Upper lobe of left lung (tissue), 6 donors: ENCODE measurements around the gene NFASC. TPM values are rescaled to one million over a fixed set of nuclear protein-coding genes. Genes with fewer than 3 reads are reported as not detected.

Experiments used
- ATAC-seq, 2 donors: fragments of 200-7000 bp; cut with Tn5 transposase; one replicate each; pipeline ENCODE4 v1.9.1; 2022; ENCODE audit warnings: mild to moderate bottlenecking in 2 of 2, moderate library complexity in 2 of 2; ENCODE audit not compliant: low FRiP score in 2 of 2
- DNase-seq, 2 donors: peaks; one replicate each; pipeline ENCODE4 v3.0.0-alpha.2; 2019 to 2020
- H3K27ac ChIP-seq, 4 donors: fragments of 200-600 bp; sonication (generic); one replicate each; pipeline ENCODE4 v1.5.1; 2016 to 2019
- H3K27me3 ChIP-seq, 4 donors: fragments of 200-600 bp; sonication (generic); one replicate each; pipeline ENCODE4 v1.5.1; 2017 to 2019
- H3K36me3 ChIP-seq, 4 donors: fragments of 200-600 bp; sonication (generic); one replicate each; pipeline ENCODE4 v1.5.1; 2016 to 2019
- H3K4me1 ChIP-seq, 4 donors: fragments of 200-600 bp; sonication (generic); one replicate each; pipeline ENCODE4 v1.5.1; 2018 to 2019
- H3K4me3 ChIP-seq, 4 donors: fragments of 200-600 bp; sonication (generic); one replicate each; pipeline ENCODE4 v1.5.1; 2017 to 2019; ENCODE audit warnings: mild to moderate bottlenecking in 2 of 4, moderate library complexity in 1 of 4
- H3K9me3 ChIP-seq, 4 donors: fragments of 200-600 bp; sonication (generic); one replicate each; pipeline ENCODE4 v1.5.1; 2018 to 2019
- EP300 ChIP-seq, 4 donors: sonication (generic); formaldehyde crosslinking; IDR thresholded peaks; one replicate each; pipeline ENCODE4 v1.5.1; 2017; ENCODE audit warnings: antibody characterized with exemption in 4 of 4, control low read depth in 2 of 4
- POLR2A ChIP-seq, 4 donors: fragments of 450-650 bp; IDR thresholded peaks; one replicate each; pipeline ENCODE4 v1.5.1; 2016 to 2017; ENCODE audit warnings: antibody characterized with exemption in 4 of 4, mild to moderate bottlenecking in 2 of 4
- POLR2AphosphoS5 ChIP-seq, 2 donors: sonication (generic); formaldehyde crosslinking; IDR thresholded peaks; one replicate each; pipeline ENCODE4 v1.5.1; 2017; ENCODE audit warnings: antibody characterized with exemption in 2 of 2
- WGBS, 2 donors: methylation state at CpG; one replicate each; pipeline ENCODE4 v1.1.5; 2017 to 2018; 5-methylcytosine and 5-hydroxymethylcytosine counted together
- total RNA-seq, 6 donors: library from RNA; depleted of rRNA in 4 of 6; stranded (reverse); fragments of >200 nt in 4 of 6; gene quantifications; one replicate each; pipeline versions ENCODE4 v1.1.0 to v1.2.1, GENCODE V29; 2016 to 2021
- TF ChIP-seq, protein P1 (sequence below), 6 experiments: fragments of 450-650 bp in 4 of 6; fragments of 200-600 bp in 2 of 6; sonication (generic) in 2 of 6; IDR thresholded peaks; one replicate each; pipeline ENCODE4 v1.5.1; 2016 to 2019; ENCODE audit warnings: antibody characterized with exemption in 6 of 6
- donor health status: DM: no; HTN: no; CAD: no; lungs with moderate emphysema.
- donor health status: DM: no; HTN: yes; CAD: no; lungs with severe emphysema.

NFASC gene
- total RNA-seq = 10 to 100 TPM in 1 of 6 donors, 1 to 10 TPM in 5; 5.5 to 16.8 (median 6.9) TPM

DNA sequence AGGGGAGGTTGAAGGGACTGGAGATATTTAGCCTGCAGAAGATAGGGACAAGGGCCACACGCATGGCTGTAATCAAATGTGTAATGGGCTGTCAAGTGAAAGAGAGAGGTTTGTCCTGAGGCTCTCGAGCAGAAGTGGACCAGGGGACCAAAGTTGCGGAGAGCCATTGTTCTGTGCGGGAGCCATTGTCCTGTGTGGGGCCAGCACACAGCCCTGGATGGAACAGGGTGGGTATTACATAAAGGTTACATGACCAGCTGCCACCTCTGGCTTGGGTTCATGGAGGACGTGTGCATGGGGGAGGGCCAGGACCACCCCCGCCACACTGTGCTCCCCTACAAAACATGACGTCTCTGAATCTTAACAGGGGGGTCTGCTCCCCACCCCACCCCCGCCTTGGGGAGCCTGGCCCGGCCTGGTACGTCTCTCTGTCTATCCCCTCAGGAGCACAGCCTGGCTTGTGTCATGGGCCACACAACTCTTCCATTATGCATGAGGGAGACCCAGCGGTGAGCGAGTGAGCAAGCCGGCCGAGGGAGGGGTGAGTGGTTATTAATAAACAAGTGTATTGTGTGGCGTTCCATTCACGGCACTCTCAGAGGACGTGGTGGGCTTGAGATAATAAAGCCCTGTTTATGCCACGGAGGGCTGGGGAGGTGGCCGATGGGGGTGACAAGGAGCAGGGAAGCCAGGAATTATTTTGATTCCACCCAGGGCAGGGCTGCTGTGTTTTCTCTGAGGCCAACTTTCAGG lies at the start of gene NFASC:
Gene NFASC (plus strand): TSS at position 703 of the 753 bp plus-strand sequence. CDS start 73,454 bp downstream, outside the sequence.
- no peak within 1 kb of the TSS for H3K27ac ChIP-seq
- no peaks in the 10 kb centered on the region for H3K27me3 ChIP-seq
- H3K4me3 ChIP-seq = no peak within 1 kb of the TSS
- no peak for TF ChIP-seq EP300 (IDR thresholded peaks at IDR 0.05)
- no peaks in the 10 kb centered on the region for H3K36me3 ChIP-seq
- H3K9me3 ChIP-seq = no peaks in the 10 kb centered on the region
- H3K4me1 ChIP-seq = no peaks in the 10 kb centered on the region
- ATAC-seq (no peak), DNase-seq (no peak)
- 78 to 85% methylated on average over 16 to 18 of the region's 19 CpGs for WGBS, 2 donors

GRCh38 chr1:204821476-204821875 lies 49.2 kb upstream of the NFASC start:
- 37 to 58% methylated on average over 5 of the region's 5 CpGs for WGBS, 2 donors
- H3K27me3 ChIP-seq = no peaks in the 10 kb centered on the region
- ATAC-seq = no peak
- H3K4me3 ChIP-seq = no peak overlapping the region
- TF ChIP-seq POLR2A (IDR thresholded peaks at IDR 0.05) = no peak
- TF ChIP-seq, protein P1, sequence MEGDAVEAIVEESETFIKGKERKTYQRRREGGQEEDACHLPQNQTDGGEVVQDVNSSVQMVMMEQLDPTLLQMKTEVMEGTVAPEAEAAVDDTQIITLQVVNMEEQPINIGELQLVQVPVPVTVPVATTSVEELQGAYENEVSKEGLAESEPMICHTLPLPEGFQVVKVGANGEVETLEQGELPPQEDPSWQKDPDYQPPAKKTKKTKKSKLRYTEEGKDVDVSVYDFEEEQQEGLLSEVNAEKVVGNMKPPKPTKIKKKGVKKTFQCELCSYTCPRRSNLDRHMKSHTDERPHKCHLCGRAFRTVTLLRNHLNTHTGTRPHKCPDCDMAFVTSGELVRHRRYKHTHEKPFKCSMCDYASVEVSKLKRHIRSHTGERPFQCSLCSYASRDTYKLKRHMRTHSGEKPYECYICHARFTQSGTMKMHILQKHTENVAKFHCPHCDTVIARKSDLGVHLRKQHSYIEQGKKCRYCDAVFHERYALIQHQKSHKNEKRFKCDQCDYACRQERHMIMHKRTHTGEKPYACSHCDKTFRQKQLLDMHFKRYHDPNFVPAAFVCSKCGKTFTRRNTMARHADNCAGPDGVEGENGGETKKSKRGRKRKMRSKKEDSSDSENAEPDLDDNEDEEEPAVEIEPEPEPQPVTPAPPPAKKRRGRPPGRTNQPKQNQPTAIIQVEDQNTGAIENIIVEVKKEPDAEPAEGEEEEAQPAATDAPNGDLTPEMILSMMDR (IDR thresholded peaks at IDR 0.05) = no peak
- no peak for TF ChIP-seq POLR2AphosphoS5 (IDR thresholded peaks at IDR 0.05)
- TF ChIP-seq EP300 (IDR thresholded peaks at IDR 0.05) = no peak
- H3K9me3 ChIP-seq = no peaks in the 10 kb centered on the region
- DNase-seq = no peak
- H3K36me3 ChIP-seq = no peaks in the 10 kb centered on the region
- H3K4me1 ChIP-seq = peaks cover 0 to 7% (median 2%) of the 10 kb centered on the region in 4 donors
- H3K27ac ChIP-seq = no peak overlapping the region

DNA sequence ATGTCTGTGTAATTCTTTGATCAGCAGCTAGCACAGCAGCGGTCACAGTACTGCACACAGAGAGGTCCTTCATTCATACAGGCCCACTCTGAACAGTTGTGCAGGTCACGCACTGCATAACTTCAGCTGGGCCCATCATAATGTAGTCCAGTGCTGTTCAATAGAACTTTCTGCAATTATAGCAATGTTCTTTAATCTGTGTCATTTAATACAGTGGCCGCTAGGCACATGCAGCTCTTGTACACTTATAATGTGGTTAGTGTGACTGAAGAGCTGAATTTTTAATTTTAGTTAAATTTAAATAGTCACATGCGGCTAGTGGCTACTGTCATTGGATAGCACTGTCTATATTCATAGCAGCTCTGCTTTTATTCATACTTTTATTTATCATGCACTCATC lies 48.7 kb upstream of the NFASC start:
- Histone ChIP-seq H3K36me3 (no peaks in the 10 kb centered on the region), H3K4me3 (no peak overlapping the region), H3K27me3 (no peaks in the 10 kb centered on the region), H3K9me3 (no peaks in the 10 kb centered on the region), H3K4me1 (peaks cover 0 to 7% (median 2%) of the 10 kb centered on the region in 4 donors), H3K27ac (no peak overlapping the region)
- ATAC-seq (no peak), DNase-seq (no peak)
- no peak for TF ChIP-seq POLR2A (IDR thresholded peaks at IDR 0.05)
- WGBS, 2 donors = 89 to 93% methylated on average over 4 of the region's 4 CpGs

GRCh38 chr1:204826970-204827369 lies 43.7 kb upstream of the NFASC start:
- no peak for DNase-seq
- peaks cover 0 to 8% (median 2%) of the 10 kb centered on the region in 4 donors for H3K27me3 ChIP-seq
- H3K4me1 ChIP-seq = peaks cover 0 to 9% (median 3%) of the 10 kb centered on the region in 4 donors
- 41 to 48% methylated on average over 4 of the region's 4 CpGs for WGBS, 2 donors
- H3K4me3 ChIP-seq = no peak overlapping the region
- TF ChIP-seq POLR2AphosphoS5 (IDR thresholded peaks at IDR 0.05) (no peak), POLR2A (IDR thresholded peaks at IDR 0.05) (no peak), EP300 (IDR thresholded peaks at IDR 0.05) (no peak)
- TF ChIP-seq, protein P1 (IDR thresholded peaks at IDR 0.05) = no peak
- no peak for ATAC-seq
- H3K27ac ChIP-seq = no peak overlapping the region
- no peaks in the 10 kb centered on the region for H3K9me3 ChIP-seq
- no peaks in the 10 kb centered on the region for H3K36me3 ChIP-seq

DNA sequence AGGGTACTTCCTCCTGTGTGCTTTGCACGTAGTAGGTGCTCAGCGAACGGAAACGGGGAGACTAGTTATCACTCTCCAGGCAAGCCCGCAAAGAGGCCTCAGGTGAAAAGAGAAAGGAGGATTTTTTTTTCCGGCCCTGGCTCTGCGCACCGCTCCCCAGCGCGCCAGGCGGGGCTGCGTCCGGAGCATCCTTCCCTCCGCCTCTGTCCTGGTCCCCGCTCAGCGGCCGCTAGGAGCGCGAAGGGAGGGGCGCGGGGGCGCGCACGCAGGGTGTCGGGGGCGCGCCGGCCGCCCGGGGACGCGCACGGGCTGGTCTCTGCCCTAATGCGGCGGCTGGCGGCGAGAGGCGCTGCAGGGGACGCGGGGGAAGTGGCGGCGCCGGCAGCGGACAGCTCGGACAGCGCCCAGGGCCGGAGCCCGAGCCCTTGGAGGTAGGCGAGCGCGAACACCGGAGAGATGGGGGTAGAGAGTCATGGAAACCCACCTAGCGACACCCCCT lies 42.3 kb upstream of the NFASC start:
- Histone ChIP-seq H3K9me3 (no peaks in the 10 kb centered on the region), H3K4me1 (peaks cover 0 to 9% (median 2%) of the 10 kb centered on the region in 4 donors), H3K27me3 (peaks cover 0 to 8% (median 2%) of the 10 kb centered on the region in 4 donors), H3K4me3 (peak overlapping the region; percentile 14 to 49 (median 38)), H3K27ac (peak overlapping the region in 1 of 4 donors; percentile 39), H3K36me3 (no peaks in the 10 kb centered on the region)
- TF ChIP-seq EP300 (IDR thresholded peaks at IDR 0.05) (no peak), POLR2AphosphoS5 (IDR thresholded peaks at IDR 0.05) (no peak)
- TF ChIP-seq, protein P1 (IDR thresholded peaks at IDR 0.05) = peak in 2 of 6 experiments; percentile 5 to 33
- peak in 1 of 2 donors; percentile 74 for ATAC-seq
- DNase-seq = peak in 1 of 2 donors; percentile 93
- WGBS, 2 donors = 1 to 5% methylated on average over 26 to 32 of the region's 53 CpGs
